OCI-LY7 (cell line): ENCODE measurements around the gene SLMAP. TPM values are rescaled to one million over a fixed set of nuclear protein-coding genes. Genes with fewer than 3 reads are reported as not detected.
"Not testable (repeated sequence)": the region's sequence is repeated elsewhere in the genome, so short reads cannot be mapped to it uniquely, and the experiment has no call there.

Source experiments
- BruUV-seq: library from RNA; stranded (reverse); fragments of 400-500 nt; replicated peaks from 2 replicates; lab custom pipeline; 2021; lab: Mats Ljungman, UMichigan
- CTCF ChIA-PET: fragments of 300-600 bp; sonication (Branson Sonifier 250); formaldehyde crosslinking; loops from one replicate; lab custom pipeline; 2022; ENCODE audit warnings: antibody characterized with exemption; ENCODE audit not compliant: unreplicated experiment; lab: Charles Lee
- POLR2A ChIA-PET: fragments of 300-600 bp; sonication (Branson Sonifier 250); formaldehyde crosslinking; loops from one replicate; lab custom pipeline; 2022; ENCODE audit warnings: antibody characterized with exemption; lab: Charles Lee
- DNase-seq: peaks from one replicate; pipeline ENCODE4 v3.0.0-alpha.2; 2015; ENCODE audit warnings: low spot score
- H2AFZ ChIP-seq: fragments of 200-600 bp; sonication (generic), shearing (Covaris generic); 2 replicates; pipeline ENCODE4 v1.6.1; 2014; ENCODE audit warnings: mild to moderate bottlenecking, antibody characterized with exemption, low read length, moderate library complexity
- H3K27ac ChIP-seq: fragments of 200-600 bp; sonication (generic); 2 replicates; pipeline ENCODE4 v1.5.1; 2014; ENCODE audit warnings: mixed run types, low read depth, mild to moderate bottlenecking, moderate library complexity, low read length, inconsistent platforms; ENCODE audit not compliant: poor library complexity, severe bottlenecking
- H3K36me3 ChIP-seq: fragments of 200-600 bp; sonication (generic); 2 replicates; pipeline ENCODE4 v1.6.1; 2014; ENCODE audit warnings: mild to moderate bottlenecking, antibody characterized with exemption, low read length, moderate library complexity, mixed read lengths; ENCODE audit not compliant: insufficient read depth
- H3K4me1 ChIP-seq: fragments of 200-600 bp; sonication (generic); 2 replicates; pipeline ENCODE4 v1.5.1; 2014; ENCODE audit warnings: mild to moderate bottlenecking, low read length; ENCODE audit not compliant: insufficient read depth, poor library complexity, severe bottlenecking
- H3K4me2 ChIP-seq: fragments of 200-600 bp; sonication (generic); 2 replicates; pipeline ENCODE4 v1.6.1; 2014; ENCODE audit warnings: mild to moderate bottlenecking, low read length
- H3K4me3 ChIP-seq: fragments of 200-600 bp; sonication (generic); 2 replicates; pipeline ENCODE4 v1.5.1; 2014; ENCODE audit warnings: mild to moderate bottlenecking, low read depth, low read length; ENCODE audit not compliant: poor library complexity, severe bottlenecking
- H3K79me2 ChIP-seq: fragments of 200-600 bp; sonication (generic); 2 replicates; pipeline ENCODE4 v1.6.1; 2016; ENCODE audit warnings: low read depth, mild to moderate bottlenecking, low read length, moderate library complexity, mixed read lengths; ENCODE audit not compliant: insufficient read depth
- H3K9me2 ChIP-seq: fragments of 200-600 bp; sonication (generic); 2 replicates; pipeline ENCODE4 v1.6.1; 2016; ENCODE audit warnings: mild to moderate bottlenecking, low read length, mixed read lengths; ENCODE audit not compliant: insufficient read depth
- H3K9me3 ChIP-seq: fragments of 200-600 bp; sonication (generic); 2 replicates; pipeline ENCODE4 v1.6.1; 2014; ENCODE audit warnings: mild to moderate bottlenecking, mixed run types, low read length, mixed read lengths
- H4K20me1 ChIP-seq: fragments of 200-600 bp; sonication (generic); 2 replicates; pipeline ENCODE4 v1.6.1; 2014; ENCODE audit warnings: mild to moderate bottlenecking, antibody characterized with exemption, low read length, moderate library complexity, mixed read lengths; ENCODE audit not compliant: insufficient read depth
- CTCF ChIP-seq: fragments of 200-600 bp; sonication (generic); conservative IDR thresholded peaks from 2 replicates; pipeline ENCODE4 v1.5.1; 2014; ENCODE audit warnings: mild to moderate bottlenecking, antibody characterized with exemption, low read length, moderate library complexity, mixed read lengths
- EZH2phosphoT487 ChIP-seq: fragments of 200-600 bp; sonication (generic); IDR thresholded peaks from 2 replicates; pipeline ENCODE4 v1.6.1; 2018; ENCODE audit warnings: low read depth, borderline replicate concordance, mild to moderate bottlenecking, mixed run types, antibody characterized with exemption, low read length, moderate library complexity, mixed read lengths
- intact Hi-C: fragments of 100-400 bp; cut with micrococcal nuclease; formaldehyde crosslinking; loops from one replicate; pipeline ENCODE4 v1.10.0; 2022; ENCODE audit not compliant: unreplicated experiment
- total RNA-seq, 2 experiments: library from RNA; depleted of rRNA in 1 of 2; stranded (reverse); fragments of >200 nt in 1 of 2; shearing (Covaris generic) in 1 of 2; gene quantifications; 2 replicates each; pipeline ENCODE4 v1.2.3, GENCODE V29; 2014 to 2022

SLMAP gene
- total RNA-seq, 2 experiments from 2014 or later, result 41.6 to 68.4 TPM

GRCh38 chr3:57872606-57873005, 116.5 kb downstream of the SLMAP start:
- TF ChIP-seq CTCF (no peak), EZH2phosphoT487 (no peak)
- Histone ChIP-seq H3K79me2 (no peaks in the 10 kb centered on the region), H3K4me3 (no peak overlapping the region), H2AFZ (no peak overlapping the region), H3K27ac (no peak overlapping the region), H3K36me3 (peaks cover 36% of the 10 kb centered on the region), H3K9me2 (no peaks in the 10 kb centered on the region), H4K20me1 (no peaks in the 10 kb centered on the region), H3K9me3 (no peaks in the 10 kb centered on the region), H3K4me1 (no peaks in the 10 kb centered on the region), H3K4me2 (no peak overlapping the region)
- POLR2A ChIA-PET, result interaction anchor here (1.9 kb wide), 1 partner anchor 31 kb away, joined by 4 read pairs; no protein-coding TSS in a partner anchor
- no peak for DNase-seq
- no TSS peak for BruUV-seq
- CTCF ChIA-PET, result no interaction called here
- intact Hi-C loops, result no loop called here

- H3K4me3 ChIP-seq, result no peak overlapping the region
- TF ChIP-seq CTCF (no peak), EZH2phosphoT487 (no peak)
- ChIA-PET CTCF (no interaction called here), POLR2A (no interaction called here)
- no peak overlapping the region for H3K4me2 ChIP-seq
- no peaks in the 10 kb centered on the region for H3K79me2 ChIP-seq
- no peak overlapping the region for H2AFZ ChIP-seq
- intact Hi-C loops, result no loop called here
- no TSS peak for BruUV-seq
- DNase-seq, result no peak
- H3K9me2 ChIP-seq, result no peaks in the 10 kb centered on the region
- H3K27ac ChIP-seq, result no peak overlapping the region
- no peaks in the 10 kb centered on the region for H3K4me1 ChIP-seq
- no peaks in the 10 kb centered on the region for H3K9me3 ChIP-seq
- no peaks in the 10 kb centered on the region for H4K20me1 ChIP-seq
- peaks cover 16% of the 10 kb centered on the region for H3K36me3 ChIP-seq
Measured at GRCh38 chr3:57876632-57877031, 120.5 kb downstream of the SLMAP start.

GRCh38 chr3:57877116-57877515, 121.0 kb downstream of the SLMAP start:
- H2AFZ ChIP-seq, result no peak overlapping the region
- ChIA-PET CTCF (no interaction called here), POLR2A (no interaction called here)
- BruUV-seq, result no TSS peak
- H3K27ac ChIP-seq, result no peak overlapping the region
- no peak for DNase-seq
- no peaks in the 10 kb centered on the region for H3K9me2 ChIP-seq
- no peaks in the 10 kb centered on the region for H3K79me2 ChIP-seq
- no peaks in the 10 kb centered on the region for H3K4me1 ChIP-seq
- H3K9me3 ChIP-seq, result no peaks in the 10 kb centered on the region
- intact Hi-C loops, result no loop called here
- no peak overlapping the region for H3K4me3 ChIP-seq
- H3K4me2 ChIP-seq, result no peak overlapping the region
- no peaks in the 10 kb centered on the region for H4K20me1 ChIP-seq
- H3K36me3 ChIP-seq, result peaks cover 12% of the 10 kb centered on the region; the same call in 1 of the 2 replicates
- TF ChIP-seq CTCF, result no peak
- TF ChIP-seq EZH2phosphoT487, result no peak

GRCh38 chr3:57884436-57884835, 128.3 kb downstream of the SLMAP start:
- H3K4me2 ChIP-seq, BruUV-seq, H4K20me1 ChIP-seq, intact Hi-C loops, H3K4me1 ChIP-seq, H2AFZ ChIP-seq, H3K9me2 ChIP-seq, CTCF ChIA-PET, DNase-seq, H3K79me2 ChIP-seq, H3K4me3 ChIP-seq, H3K9me3 ChIP-seq, H3K27ac ChIP-seq: not testable (repeated sequence)
- H3K36me3 ChIP-seq, result peaks cover 14% of the 10 kb centered on the region; the same call in 1 of the 2 replicates
- POLR2A ChIA-PET, result interaction anchor here (0.7 to 1.1 kb wide), 2 partner anchors 269 to 474 kb away, joined by 3 to 4 read pairs; no protein-coding TSS in a partner anchor
